Liver (tissue), 9 donors: ENCODE data around the gene ENGASE. TPM values are rescaled to one million over a fixed set of nuclear protein-coding genes. Genes with fewer than 3 reads are reported as not detected.

Experiments
- DNase-seq: peaks from one replicate; pipeline ENCODE4 v3.0.0-alpha.2; 2017; ENCODE audit warnings: low spot score
- H3K27ac ChIP-seq, 2 donors: one replicate each; pipeline ENCODE4 v1.7.0; 2013; ENCODE audit warnings: inconsistent platforms in 2 of 2, low read length in 2 of 2, control low read depth in 1 of 2, low read depth in 1 of 2, mild to moderate bottlenecking in 1 of 2
- H3K27me3 ChIP-seq, 4 donors: one replicate each; pipeline versions ENCODE4 v1.6.1 to v1.7.0; 2013; ENCODE audit warnings: low read length in 3 of 4, inconsistent platforms in 1 of 4, mild to moderate bottlenecking in 1 of 4, moderate library complexity in 1 of 4; ENCODE audit not compliant: control insufficient read depth in 4 of 4, insufficient read depth in 4 of 4
- H3K36me3 ChIP-seq, 4 donors: one replicate each; pipeline versions ENCODE4 v1.6.1 to v1.7.0; 2013; ENCODE audit warnings: low read length in 3 of 4, mild to moderate bottlenecking in 3 of 4, low read depth in 1 of 4, moderate library complexity in 1 of 4; ENCODE audit not compliant: control insufficient read depth in 4 of 4, insufficient read depth in 3 of 4
- H3K4me1 ChIP-seq, 4 donors: one replicate each; pipeline versions ENCODE4 v1.6.1 to v1.7.0; 2013; ENCODE audit warnings: low read length in 3 of 4, mild to moderate bottlenecking in 3 of 4, moderate library complexity in 1 of 4; ENCODE audit not compliant: control insufficient read depth in 4 of 4, insufficient read depth in 4 of 4
- H3K4me3 ChIP-seq, 3 donors: one replicate each; pipeline versions ENCODE4 v1.6.1 to v1.7.0; 2013; ENCODE audit warnings: low read length in 3 of 3, control low read depth in 1 of 3, low read depth in 1 of 3, mild to moderate bottlenecking in 1 of 3
- H3K9ac ChIP-seq, 2 donors: one replicate each; pipeline ENCODE4 v1.7.0; 2013; ENCODE audit warnings: low read length in 2 of 2, mild to moderate bottlenecking in 2 of 2, moderate library complexity in 2 of 2, control low read depth in 1 of 2, low read depth in 1 of 2
- H3K9me3 ChIP-seq, 4 donors: one replicate each; pipeline versions ENCODE4 v1.6.1 to v1.7.0; 2013; ENCODE audit warnings: low read length in 3 of 4; ENCODE audit not compliant: control insufficient read depth in 4 of 4
- EGR1 ChIP-seq, 2 donors: IDR thresholded peaks; 2 replicates each; pipeline ENCODE4 v1.6.1; 2016 to 2018; ENCODE audit warnings: antibody characterized with exemption in 2 of 2, low read depth in 2 of 2
- FOXA1 ChIP-seq: IDR thresholded peaks from 2 replicates; pipeline ENCODE4 v1.6.1; 2016; ENCODE audit warnings: antibody characterized with exemption
- HNF4A ChIP-seq, 2 donors: conservative IDR thresholded peaks; 2 replicates each; pipeline ENCODE4 v1.6.1; 2016; ENCODE audit warnings: antibody characterized with exemption in 2 of 2, mild to moderate bottlenecking in 2 of 2
- JUND ChIP-seq, 2 donors: IDR thresholded peaks; 2 replicates each; pipeline ENCODE4 v1.6.1; 2016; ENCODE audit warnings: antibody characterized with exemption in 2 of 2
- NR2F2 ChIP-seq: IDR thresholded peaks from 2 replicates; pipeline ENCODE4 v1.6.1; 2016; ENCODE audit warnings: antibody characterized with exemption
- RAD21 ChIP-seq, 2 donors: IDR thresholded peaks; 2 replicates each; pipeline ENCODE4 v1.6.1; 2016; ENCODE audit warnings: antibody characterized with exemption in 2 of 2, mild to moderate bottlenecking in 2 of 2
- RXRA ChIP-seq, 2 donors: IDR thresholded peaks; 2 replicates each; pipeline ENCODE4 v1.6.1; 2017 to 2018; ENCODE audit warnings: antibody characterized with exemption in 2 of 2, mild to moderate bottlenecking in 1 of 2
- SP1 ChIP-seq: IDR thresholded peaks from 2 replicates; pipeline ENCODE4 v1.6.1; 2018; ENCODE audit warnings: antibody characterized with exemption, mild to moderate bottlenecking
- TAF1 ChIP-seq: conservative IDR thresholded peaks from 2 replicates; pipeline ENCODE4 v1.6.1; 2016; ENCODE audit warnings: antibody characterized with exemption, mild to moderate bottlenecking
- YY1 ChIP-seq: IDR thresholded peaks from 2 replicates; pipeline ENCODE4 v1.6.1; 2016; ENCODE audit warnings: antibody characterized with exemption, mild to moderate bottlenecking
- WGBS: extraction: QIAGEN DNeasy Blood & Tissue Kit; methylation state at CpG from one replicate; pipeline ENCODE4 v1.1.7; 2013; 5-methylcytosine and 5-hydroxymethylcytosine counted together
- polyA plus RNA-seq, 2 donors: library from polyadenylated mRNA; stranded (reverse) in 1 of 2; unstranded in 1 of 2; fragments of 200-250 nt in 1 of 2; fragments of >200 nt in 1 of 2; fragmentation: Nextera tagmentation in 1 of 2; extraction: Ambion mirVana in 1 of 2; gene quantifications; one replicate each; pipeline versions ENCODE4 v1.2.1 to v1.2.3, GENCODE V29; 2013 to 2015
- total RNA-seq, 2 donors: library from RNA; depleted of rRNA; stranded (reverse); fragments of >200 nt; gene quantifications; one replicate each; pipeline ENCODE4 v1.2.3, GENCODE V29; 2014
- TF ChIP-seq, protein P1 (sequence below): fragments of 150-350 bp; IDR thresholded peaks from 2 replicates; pipeline ENCODE4 v1.5.1; 2017; ENCODE audit warnings: improper control_type of control experiment, low read depth, low read length; ENCODE audit not compliant: missing input control
- TF ChIP-seq, protein P2 (sequence below): IDR thresholded peaks from 2 replicates; pipeline ENCODE4 v1.6.1; 2016; ENCODE audit warnings: antibody characterized with exemption
- TF ChIP-seq, protein P3 (sequence below): IDR thresholded peaks from 2 replicates; pipeline ENCODE4 v1.6.1; 2016; ENCODE audit warnings: antibody characterized with exemption, mild to moderate bottlenecking
- TF ChIP-seq, protein P4 (sequence below): IDR thresholded peaks from 2 replicates; pipeline ENCODE4 v1.6.1; 2016; ENCODE audit warnings: antibody characterized with exemption
- donor health status: healthy.
- donor health status: healthy.
- donor health status: healthy.
- donor health status: healthy.
- donor health status: healthy.

Gene ENGASE
- total and polyA plus RNA-seq, 4 donors = 5.2 to 33.6 (median 7.8) TPM

DNA sequence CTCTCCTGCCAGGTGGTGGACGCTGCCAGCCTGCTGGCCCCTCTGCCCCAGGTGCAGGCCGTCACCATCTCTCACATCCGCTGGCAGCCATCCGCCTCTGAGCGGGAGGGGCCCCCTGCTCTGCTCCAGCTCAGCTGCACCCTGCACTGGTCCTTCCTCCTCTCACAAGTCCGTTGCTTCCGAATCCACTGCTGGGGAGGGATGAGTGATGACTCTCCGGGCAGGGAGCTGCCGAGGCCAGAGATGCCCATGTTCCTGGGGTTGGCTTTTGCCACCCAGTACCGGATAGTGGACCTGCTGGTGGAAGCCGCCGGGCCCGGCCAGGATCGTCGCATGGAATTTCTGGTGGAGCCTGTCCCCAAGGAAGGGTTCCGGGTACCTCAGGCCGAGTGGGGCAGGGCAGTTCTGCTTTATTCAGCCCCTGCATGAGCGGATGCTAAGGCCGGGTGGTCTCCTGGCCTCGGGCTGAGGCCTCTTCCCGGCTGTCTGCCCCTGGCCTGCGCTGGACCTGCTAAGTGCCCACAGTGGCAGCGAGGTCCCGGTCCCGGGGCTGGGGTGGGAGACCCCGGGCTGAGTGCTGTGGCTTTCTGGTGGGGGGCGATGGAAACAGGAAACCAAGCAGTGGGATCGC, 11.4 kb downstream of the ENGASE start:
- TF ChIP-seq FOXA1 (no peak), EGR1 (IDR thresholded peaks at IDR 0.05; ENCODE audit: low read depth in 2 of 2) (no peak), YY1 (no peak)
- TF ChIP-seq, protein P1, sequence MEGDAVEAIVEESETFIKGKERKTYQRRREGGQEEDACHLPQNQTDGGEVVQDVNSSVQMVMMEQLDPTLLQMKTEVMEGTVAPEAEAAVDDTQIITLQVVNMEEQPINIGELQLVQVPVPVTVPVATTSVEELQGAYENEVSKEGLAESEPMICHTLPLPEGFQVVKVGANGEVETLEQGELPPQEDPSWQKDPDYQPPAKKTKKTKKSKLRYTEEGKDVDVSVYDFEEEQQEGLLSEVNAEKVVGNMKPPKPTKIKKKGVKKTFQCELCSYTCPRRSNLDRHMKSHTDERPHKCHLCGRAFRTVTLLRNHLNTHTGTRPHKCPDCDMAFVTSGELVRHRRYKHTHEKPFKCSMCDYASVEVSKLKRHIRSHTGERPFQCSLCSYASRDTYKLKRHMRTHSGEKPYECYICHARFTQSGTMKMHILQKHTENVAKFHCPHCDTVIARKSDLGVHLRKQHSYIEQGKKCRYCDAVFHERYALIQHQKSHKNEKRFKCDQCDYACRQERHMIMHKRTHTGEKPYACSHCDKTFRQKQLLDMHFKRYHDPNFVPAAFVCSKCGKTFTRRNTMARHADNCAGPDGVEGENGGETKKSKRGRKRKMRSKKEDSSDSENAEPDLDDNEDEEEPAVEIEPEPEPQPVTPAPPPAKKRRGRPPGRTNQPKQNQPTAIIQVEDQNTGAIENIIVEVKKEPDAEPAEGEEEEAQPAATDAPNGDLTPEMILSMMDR = no peak
- TF ChIP-seq, protein P2, sequence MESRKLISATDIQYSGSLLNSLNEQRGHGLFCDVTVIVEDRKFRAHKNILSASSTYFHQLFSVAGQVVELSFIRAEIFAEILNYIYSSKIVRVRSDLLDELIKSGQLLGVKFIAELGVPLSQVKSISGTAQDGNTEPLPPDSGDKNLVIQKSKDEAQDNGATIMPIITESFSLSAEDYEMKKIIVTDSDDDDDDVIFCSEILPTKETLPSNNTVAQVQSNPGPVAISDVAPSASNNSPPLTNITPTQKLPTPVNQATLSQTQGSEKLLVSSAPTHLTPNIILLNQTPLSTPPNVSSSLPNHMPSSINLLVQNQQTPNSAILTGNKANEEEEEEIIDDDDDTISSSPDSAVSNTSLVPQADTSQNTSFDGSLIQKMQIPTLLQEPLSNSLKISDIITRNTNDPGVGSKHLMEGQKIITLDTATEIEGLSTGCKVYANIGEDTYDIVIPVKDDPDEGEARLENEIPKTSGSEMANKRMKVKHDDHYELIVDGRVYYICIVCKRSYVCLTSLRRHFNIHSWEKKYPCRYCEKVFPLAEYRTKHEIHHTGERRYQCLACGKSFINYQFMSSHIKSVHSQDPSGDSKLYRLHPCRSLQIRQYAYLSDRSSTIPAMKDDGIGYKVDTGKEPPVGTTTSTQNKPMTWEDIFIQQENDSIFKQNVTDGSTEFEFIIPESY = no peak
- no peak overlapping the region for H3K9ac ChIP-seq
- H3K4me1 ChIP-seq = peaks cover 0 to 3% (median 0%) of the 10 kb centered on the region in 4 donors
- no peak overlapping the region for H3K4me3 ChIP-seq
- H3K36me3 ChIP-seq = peaks cover 0 to 42% (median 8%) of the 10 kb centered on the region in 4 donors
- H3K9me3 ChIP-seq = no peaks in the 10 kb centered on the region
- no peak overlapping the region for H3K27ac ChIP-seq
- WGBS = 94% methylated on average over 28 of the region's 28 CpGs
- DNase-seq = no peak
- H3K27me3 ChIP-seq = no peaks in the 10 kb centered on the region

DNA sequence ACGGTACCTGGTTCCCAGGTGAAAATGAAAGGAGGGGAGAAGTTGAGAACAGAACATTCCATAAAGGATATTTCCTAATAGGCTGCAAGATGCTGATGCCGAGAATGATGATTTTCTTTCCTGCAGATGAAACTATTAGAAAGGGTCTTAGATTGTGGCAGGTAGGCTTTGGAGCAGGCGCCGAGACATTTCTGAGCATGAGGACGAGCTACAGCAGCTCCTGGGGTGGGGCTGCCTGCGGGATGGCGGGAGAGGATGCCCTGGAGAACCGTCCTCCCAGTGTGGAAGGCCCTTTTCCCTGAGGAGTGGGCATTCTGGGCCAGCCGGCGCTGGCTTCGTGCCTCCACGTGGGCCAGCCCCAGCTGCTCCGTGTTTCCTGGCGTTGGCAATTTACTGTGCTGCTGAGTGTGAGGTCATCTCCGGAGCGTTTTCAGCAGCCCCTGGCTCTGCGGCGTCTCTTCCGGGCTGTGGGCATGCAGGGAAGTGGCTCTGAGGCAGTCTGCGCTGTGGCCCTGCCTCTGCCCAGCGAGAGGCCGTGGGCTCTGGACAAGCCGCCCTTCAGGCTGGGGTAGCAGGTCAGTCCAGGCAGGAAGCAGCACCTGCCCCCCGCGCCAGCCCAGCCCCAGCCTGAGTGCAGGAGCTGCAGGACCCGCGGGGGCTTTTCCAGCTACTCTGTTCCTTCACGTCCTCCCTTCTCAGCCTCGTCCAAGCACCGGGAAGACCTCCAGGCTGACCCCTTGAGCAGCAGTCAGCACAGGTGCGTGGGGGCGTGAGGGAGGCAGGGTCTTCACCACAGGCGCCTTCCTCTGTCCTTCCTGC, 12.2 kb downstream of the ENGASE start:
- Histone ChIP-seq H3K4me1 (peaks cover 0 to 3% (median 0%) of the 10 kb centered on the region in 4 donors), H3K36me3 (peaks cover 0 to 39% (median 8%) of the 10 kb centered on the region in 4 donors), H3K9me3 (no peaks in the 10 kb centered on the region), H3K27me3 (no peaks in the 10 kb centered on the region), H3K4me3 (no peak overlapping the region), H3K9ac (no peak overlapping the region), H3K27ac (no peak overlapping the region)
- 82% methylated on average over 33 of the region's 33 CpGs for WGBS
- no peak for TF ChIP-seq YY1
- no peak for TF ChIP-seq TAF1
- TF ChIP-seq, protein P3, sequence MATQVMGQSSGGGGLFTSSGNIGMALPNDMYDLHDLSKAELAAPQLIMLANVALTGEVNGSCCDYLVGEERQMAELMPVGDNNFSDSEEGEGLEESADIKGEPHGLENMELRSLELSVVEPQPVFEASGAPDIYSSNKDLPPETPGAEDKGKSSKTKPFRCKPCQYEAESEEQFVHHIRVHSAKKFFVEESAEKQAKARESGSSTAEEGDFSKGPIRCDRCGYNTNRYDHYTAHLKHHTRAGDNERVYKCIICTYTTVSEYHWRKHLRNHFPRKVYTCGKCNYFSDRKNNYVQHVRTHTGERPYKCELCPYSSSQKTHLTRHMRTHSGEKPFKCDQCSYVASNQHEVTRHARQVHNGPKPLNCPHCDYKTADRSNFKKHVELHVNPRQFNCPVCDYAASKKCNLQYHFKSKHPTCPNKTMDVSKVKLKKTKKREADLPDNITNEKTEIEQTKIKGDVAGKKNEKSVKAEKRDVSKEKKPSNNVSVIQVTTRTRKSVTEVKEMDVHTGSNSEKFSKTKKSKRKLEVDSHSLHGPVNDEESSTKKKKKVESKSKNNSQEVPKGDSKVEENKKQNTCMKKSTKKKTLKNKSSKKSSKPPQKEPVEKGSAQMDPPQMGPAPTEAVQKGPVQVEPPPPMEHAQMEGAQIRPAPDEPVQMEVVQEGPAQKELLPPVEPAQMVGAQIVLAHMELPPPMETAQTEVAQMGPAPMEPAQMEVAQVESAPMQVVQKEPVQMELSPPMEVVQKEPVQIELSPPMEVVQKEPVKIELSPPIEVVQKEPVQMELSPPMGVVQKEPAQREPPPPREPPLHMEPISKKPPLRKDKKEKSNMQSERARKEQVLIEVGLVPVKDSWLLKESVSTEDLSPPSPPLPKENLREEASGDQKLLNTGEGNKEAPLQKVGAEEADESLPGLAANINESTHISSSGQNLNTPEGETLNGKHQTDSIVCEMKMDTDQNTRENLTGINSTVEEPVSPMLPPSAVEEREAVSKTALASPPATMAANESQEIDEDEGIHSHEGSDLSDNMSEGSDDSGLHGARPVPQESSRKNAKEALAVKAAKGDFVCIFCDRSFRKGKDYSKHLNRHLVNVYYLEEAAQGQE = no peak
- TF ChIP-seq RAD21 (IDR thresholded peaks at IDR 0.05) = no peak
- no peak for TF ChIP-seq SP1
- TF ChIP-seq NR2F2 = no peak
- no peak for TF ChIP-seq JUND (IDR thresholded peaks at IDR 0.05)
- TF ChIP-seq EGR1 (IDR thresholded peaks at IDR 0.05; ENCODE audit: low read depth in 2 of 2) = no peak
- no peak for TF ChIP-seq HNF4A (conservative IDR thresholded peaks at IDR 0.05)
- TF ChIP-seq RXRA (IDR thresholded peaks at IDR 0.05) = no peak
- TF ChIP-seq, protein P4, sequence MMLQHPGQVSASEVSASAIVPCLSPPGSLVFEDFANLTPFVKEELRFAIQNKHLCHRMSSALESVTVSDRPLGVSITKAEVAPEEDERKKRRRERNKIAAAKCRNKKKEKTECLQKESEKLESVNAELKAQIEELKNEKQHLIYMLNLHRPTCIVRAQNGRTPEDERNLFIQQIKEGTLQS = no peak
- TF ChIP-seq, protein P1 = no peak
- DNase-seq = no peak
